Stimulated activated CD4-positive, alpha-beta T cell treated with anti-CD3 and anti-CD28 coated beads, Interleukin-2, amount 100 ng/mL, for 4 hours (primary cell): Measurements from ENCODE around the gene PLXNA2.
A peak's percentile ranks its signal among the peaks of the same experiment; 100 is the strongest.

ENCODE experiments used
- DNase-seq: peaks from one replicate; pipeline ENCODE4 v3.0.0-alpha.2; 2020; ENCODE audit warnings: low read depth

PLXNA2 gene

GRCh38 chr1:208113011-208113410 is 131.2 kb downstream of the PLXNA2 start:
- DNase-seq, result no peak

- DNase-seq, result no peak
Measured at GRCh38 chr1:208112401-208112800, 131.8 kb downstream of the PLXNA2 start.

- DNase-seq, result no peak
Measured at GRCh38 chr1:208111646-208112190, 132.5 kb downstream of the PLXNA2 start.

GRCh38 chr1:208110296-208110695 is 133.9 kb downstream of the PLXNA2 start:
- DNase-seq, result no peak

GRCh38 chr1:208108646-208109330 is 135.4 kb downstream of the PLXNA2 start:
- no peak for DNase-seq

- DNase-seq, result no peak
Measured at GRCh38 chr1:208108213-208108608, 136.0 kb downstream of the PLXNA2 start.

GRCh38 chr1:208107425-208108212 is 136.6 kb downstream of the PLXNA2 start:
- no peak for DNase-seq

GRCh38 chr1:208106218-208106617 is 138.0 kb downstream of the PLXNA2 start:
- no peak for DNase-seq

GRCh38 chr1:208105756-208106155 is 138.4 kb downstream of the PLXNA2 start:
- no peak for DNase-seq

- DNase-seq, result no peak
Measured at GRCh38 chr1:208103597-208104513, 140.3 kb downstream of the PLXNA2 start.

GRCh38 chr1:208101661-208102431 is 142.3 kb downstream of the PLXNA2 start:
- DNase-seq, result no peak

- no peak for DNase-seq
Measured at GRCh38 chr1:208100906-208101305, 143.3 kb downstream of the PLXNA2 start.

- no peak for DNase-seq
Measured at GRCh38 chr1:208100106-208100505, 144.1 kb downstream of the PLXNA2 start.

- DNase-seq, result no peak
Measured at GRCh38 chr1:208098773-208099172, 145.4 kb downstream of the PLXNA2 start.

- DNase-seq, result peak; percentile 28
Measured at GRCh38 chr1:208093754-208094719, 150.1 kb downstream of the PLXNA2 start.

- DNase-seq, result no peak
Measured at GRCh38 chr1:208093046-208093445, 151.1 kb downstream of the PLXNA2 start.

GRCh38 chr1:208090388-208091301 is 153.5 kb downstream of the PLXNA2 start:
- no peak for DNase-seq

- DNase-seq, result no peak
Measured at GRCh38 chr1:208089761-208090370, 154.3 kb downstream of the PLXNA2 start.

GRCh38 chr1:208089149-208089548 is 155.0 kb downstream of the PLXNA2 start:
- no peak for DNase-seq
